A549 (cell line): ENCODE results near the gene SFI1. TPM values are rescaled to one million over a fixed set of nuclear protein-coding genes. Genes with fewer than 3 reads are reported as not detected.

Experiments
- ATAC-seq, 2 experiments: fragments of 200-7000 bp in 1 of 2; fragments of >200 bp in 1 of 2; cut with Nextera tagmentation in 1 of 2; cut with Tn5 transposase in 1 of 2; 3 replicates each; pipeline versions ENCODE4 v1.8.0 to v1.9.1; 2018 to 2020; ENCODE audit warnings: mild to moderate bottlenecking in 1 of 2, moderate library complexity in 1 of 2
- CTCF ChIA-PET: fragments of 300-600 bp; sonication (Branson Sonifier 250); formaldehyde crosslinking; extraction: SDS; loops from one replicate; lab custom pipeline; 2021; ENCODE audit warnings: antibody characterized with exemption, inconsistent platforms; lab: Yijun Ruan, JAX
- POLR2A ChIA-PET: fragments of 350-600 bp; formaldehyde crosslinking; extraction: SDS; loops from one replicate; lab custom pipeline; 2021; ENCODE audit warnings: antibody characterized with exemption, inconsistent platforms; lab: Yijun Ruan, JAX
- DNase-seq, 2 experiments: peaks; one replicate each; pipeline versions ENCODE4 v3.0.0 to v3.0.0-alpha.2; 2011 to 2016; ENCODE audit warnings: low read depth in 1 of 2, low spot score in 1 of 2
- FAIRE-seq: peaks from 2 replicates; lab custom pipeline; 2011; peaks lifted over from hg19 to GRCh38; lab: Jason Lieb, UNC
- H3K27ac ChIP-seq, 2 experiments: fragments of >200 bp; sonication (Bioruptor Twin); formaldehyde crosslinking; 3 replicates each; pipeline ENCODE4 v1.5.1; 2016 to 2017
- H3K4me1 ChIP-seq: fragments of >200 bp; sonication (Bioruptor Twin); formaldehyde crosslinking; 3 replicates; pipeline ENCODE4 v1.6.1; 2016
- H3K4me2 ChIP-seq: fragments of >200 bp; sonication (Bioruptor Twin); formaldehyde crosslinking; 3 replicates; pipeline ENCODE4 v1.6.1; 2016
- H3K4me3 ChIP-seq: fragments of >200 bp; sonication (Bioruptor Twin); formaldehyde crosslinking; 3 replicates; pipeline ENCODE4 v1.5.1; 2016
- H3K9me3 ChIP-seq: fragments of >200 bp; sonication (Bioruptor Twin); formaldehyde crosslinking; 3 replicates; pipeline ENCODE4 v1.6.1; 2016
- ATOH8 ChIP-seq: fragments of 250-450 bp; sonication (Bioruptor Pico); IDR thresholded peaks from 2 replicates; pipeline ENCODE4 v1.5.0; 2020; ENCODE audit warnings: low read depth, mild to moderate bottlenecking, moderate library complexity
- CBX2 ChIP-seq: fragments of 200-600 bp; sonication (generic); IDR thresholded peaks from 2 replicates; pipeline ENCODE4 v1.6.1; 2016; ENCODE audit warnings: low read depth, mild to moderate bottlenecking, borderline replicate concordance
- CHD2 ChIP-seq: fragments of 150-350 bp; IDR thresholded peaks from 2 replicates; pipeline ENCODE4 v1.6.1; 2014; ENCODE audit warnings: low read length; ENCODE audit not compliant: partially characterized antibody
- E2F6 ChIP-seq: IDR thresholded peaks from 2 replicates; pipeline ENCODE4 v1.6.1; 2012; ENCODE audit warnings: low read depth, borderline replicate concordance
- ESRRA ChIP-seq: fragments of 150-350 bp; IDR thresholded peaks from 2 replicates; pipeline ENCODE4 v1.6.1; 2014; ENCODE audit warnings: mild to moderate bottlenecking, low read length, borderline replicate concordance
- GATA3 ChIP-seq: IDR thresholded peaks from 2 replicates; pipeline ENCODE4 v1.6.1; 2012; ENCODE audit warnings: borderline replicate concordance
- HDAC2 ChIP-seq: fragments of 200-600 bp; sonication (generic); IDR thresholded peaks from 2 replicates; pipeline ENCODE4 v1.6.1; 2016
- HMGXB4 ChIP-seq: fragments of 250-450 bp; sonication (Bioruptor Pico); IDR thresholded peaks from 2 replicates; pipeline ENCODE4 v1.5.0; 2021; ENCODE audit warnings: mild to moderate bottlenecking, moderate library complexity, borderline replicate concordance
- HOXA7 ChIP-seq: fragments of 250-450 bp; sonication (Bioruptor Pico); IDR thresholded peaks from 2 replicates; pipeline ENCODE4 v1.5.0; 2020; ENCODE audit warnings: mild to moderate bottlenecking, moderate library complexity
- HOXB5 ChIP-seq: fragments of 250-450 bp; sonication (Bioruptor Pico); IDR thresholded peaks from 2 replicates; pipeline ENCODE4 v1.5.0; 2020; ENCODE audit warnings: mild to moderate bottlenecking, moderate library complexity
- JUN ChIP-seq, 2 experiments: fragments of >200 bp; sonication (Bioruptor Twin); formaldehyde crosslinking; IDR thresholded peaks; 2 replicates in 1 of 2; 3 replicates in 1 of 2; pipeline ENCODE4 v1.6.1; 2016 to 2017
- JUNB ChIP-seq: fragments of >200 bp; sonication (Bioruptor Twin); formaldehyde crosslinking; IDR thresholded peaks from 2 replicates; pipeline ENCODE4 v1.6.1; 2016
- KDM1A ChIP-seq: fragments of 200-600 bp; sonication (generic); IDR thresholded peaks from 2 replicates; pipeline ENCODE4 v1.6.1; 2016; ENCODE audit warnings: low read depth, mild to moderate bottlenecking
- MAFK ChIP-seq: fragments of 450-650 bp; IDR thresholded peaks from 2 replicates; pipeline ENCODE4 v1.6.1; 2014; ENCODE audit not compliant: partially characterized antibody
- MAX ChIP-seq: IDR thresholded peaks from 2 replicates; pipeline ENCODE4 v1.6.1; 2012
- MAZ ChIP-seq: fragments of 150-350 bp; IDR thresholded peaks from 2 replicates; pipeline ENCODE4 v1.6.1; 2014; ENCODE audit warnings: antibody characterized with exemption, low read depth, low read length, borderline replicate concordance
- NR3C1 ChIP-seq: fragments of >200 bp; sonication (Bioruptor Twin); formaldehyde crosslinking; IDR thresholded peaks from 3 replicates; pipeline ENCODE4 v1.6.1; 2017
- PHF8 ChIP-seq: fragments of 200-600 bp; sonication (generic); IDR thresholded peaks from 2 replicates; pipeline ENCODE4 v1.6.1; 2016; ENCODE audit warnings: low read depth, mild to moderate bottlenecking, antibody characterized with exemption, moderate library complexity, borderline replicate concordance
- POLR2AphosphoS2 ChIP-seq: conservative IDR thresholded peaks from 2 replicates; pipeline ENCODE4 v1.6.1; 2012; ENCODE audit warnings: low read length, improper control_type of control experiment, inconsistent platforms
- RAD21 ChIP-seq, 2 experiments: fragments of >200 bp in 1 of 2; sonication (Bioruptor Twin) in 1 of 2; formaldehyde crosslinking in 1 of 2; IDR thresholded peaks in 1 of 2; conservative IDR thresholded peaks in 1 of 2; 2 replicates in 1 of 2; 3 replicates in 1 of 2; pipeline ENCODE4 v1.6.1; 2012 to 2018; ENCODE audit warnings: inconsistent platforms in 1 of 2
- RCOR1 ChIP-seq: fragments of 150-350 bp; IDR thresholded peaks from 2 replicates; pipeline ENCODE4 v1.6.1; 2014; ENCODE audit warnings: antibody characterized with exemption, low read length, low read depth
- RFX5 ChIP-seq: fragments of 450-650 bp; IDR thresholded peaks from 2 replicates; pipeline ENCODE4 v1.7.1; 2014; ENCODE audit warnings: antibody characterized with exemption, mild to moderate bottlenecking, moderate library complexity
- SMC3 ChIP-seq: fragments of >200 bp; sonication (Bioruptor Twin); formaldehyde crosslinking; IDR thresholded peaks from 3 replicates; pipeline ENCODE4 v1.6.1; 2018; ENCODE audit warnings: inconsistent platforms
- TP53 ChIP-seq: fragments of 250-450 bp; sonication (Bioruptor Pico); IDR thresholded peaks from 2 replicates; pipeline ENCODE4 v1.5.0; 2021; ENCODE audit warnings: mild to moderate bottlenecking, moderate library complexity
- ZFP36 ChIP-seq: fragments of 450-650 bp; IDR thresholded peaks from 2 replicates; pipeline ENCODE4 v1.6.1; 2014; ENCODE audit warnings: borderline replicate concordance; ENCODE audit not compliant: partially characterized antibody
- ZNF302 ChIP-seq: fragments of 250-450 bp; sonication (Bioruptor Pico); IDR thresholded peaks from 2 replicates; pipeline ENCODE4 v1.9.0; 2021; ENCODE audit warnings: inconsistent platforms, mild to moderate bottlenecking, moderate library complexity
- WGBS: methylation state at CpG from one replicate; pipeline ENCODE4 v1.1.6; 2017; ENCODE audit errors: missing lambda C conversion rate; 5-methylcytosine and 5-hydroxymethylcytosine counted together
- polyA plus RNA-seq, 4 experiments: library from polyadenylated mRNA; depleted of rRNA in 3 of 4; stranded (reverse); fragments of >200 nt; fragmentation: RNase III in 1 of 4; extraction: RNeasy Plus Mini Kit Qiagen cat#74134 plus additional on column Dnase treatment in 1 of 4; gene quantifications; 2 replicates in 3 of 4; 3 replicates in 1 of 4; pipeline ENCODE4 v1.2.3, GENCODE V29; 2011 to 2017

Gene SFI1
- polyA plus RNA-seq, 2 of the 4 experiments (the other 2 are of a cell fraction) = 6.8 to 17.9 TPM

GRCh38 chr22:31496007-31496734 is at the start of gene SFI1 (continued):
- TF ChIP-seq HMGXB4 (CRISPR knock-in tag) = no peak
- TF ChIP-seq MAFK = no peak
- TF ChIP-seq RAD21 (conservative IDR thresholded peaks at IDR 0.05 in 1 of 2, IDR thresholded peaks at IDR 0.05 in 1 of 2) = no peak
- TF ChIP-seq E2F6 = peak; percentile 28; the same call in 1 of the 2 replicates
- no peak for TF ChIP-seq ATOH8 (CRISPR knock-in tag)
- no peak for TF ChIP-seq HOXA7 (CRISPR knock-in tag)
- TF ChIP-seq KDM1A = no peak
- TF ChIP-seq RCOR1 = no peak
- no peak for TF ChIP-seq ZNF302
- peak; percentile 26; the same call in 1 of the 2 replicates for TF ChIP-seq PHF8
- TF ChIP-seq MAZ = no peak
- TF ChIP-seq JUN (IDR thresholded peaks at IDR 0.05) = peak; percentile 55 to 60; a peak in 2 of 5 replicates
- TF ChIP-seq MAX = peak; percentile 81
- no peak for TF ChIP-seq ZFP36
- TF ChIP-seq TP53 = no peak

GRCh38 chr22:31446767-31447166 is 49.6 kb upstream of the SFI1 start:
- ATAC-seq = no peak
- H3K4me1 ChIP-seq = no peaks in the 10 kb centered on the region
- no peak overlapping the region for H3K27ac ChIP-seq
- 90% methylated on average over 2 of the region's 2 CpGs for WGBS
- CTCF ChIA-PET = interaction anchor here (0.7 to 1.2 kb wide), 2 partner anchors 10 to 13 kb away, joined by 3 to 4 read pairs; no protein-coding TSS in a partner anchor
- no peak overlapping the region for H3K4me3 ChIP-seq
- POLR2A ChIA-PET = no interaction called here
- no peak for FAIRE-seq
- no peak overlapping the region for H3K4me2 ChIP-seq
- no peak for DNase-seq
- H3K9me3 ChIP-seq = no peaks in the 10 kb centered on the region
- peak; percentile 92 for TF ChIP-seq MAFK
- TF ChIP-seq ESRRA = no peak

- CTCF ChIA-PET = interaction anchor here (1.2 to 1.7 kb wide), 2 partner anchors 10 to 12 kb away, joined by 4 read pairs; no protein-coding TSS in a partner anchor
- no peak for FAIRE-seq
- 98% methylated on average over 3 of the region's 3 CpGs for WGBS
Observed at GRCh38 chr22:31447337-31447736, 49.0 kb upstream of the SFI1 start.

More at GRCh38 chr22:31447337-31447736, 49.0 kb upstream of the SFI1 start:
- Histone ChIP-seq H3K4me1 (no peaks in the 10 kb centered on the region), H3K4me3 (no peak overlapping the region), H3K9me3 (no peaks in the 10 kb centered on the region), H3K4me2 (no peak overlapping the region), H3K27ac (no peak overlapping the region)
- no peak for TF ChIP-seq GATA3
- TF ChIP-seq TP53 = no peak
- TF ChIP-seq MAFK = no peak
- no peak for TF ChIP-seq NR3C1
- TF ChIP-seq SMC3 = no peak
- no peak for TF ChIP-seq RCOR1
- TF ChIP-seq HDAC2 = no peak
- TF ChIP-seq JUNB = no peak
- TF ChIP-seq CHD2 = no peak
- no peak for TF ChIP-seq RFX5
- TF ChIP-seq HOXB5 = no peak
- no peak for TF ChIP-seq CBX2
- TF ChIP-seq POLR2AphosphoS2 = no peak
- no peak for TF ChIP-seq RAD21 (conservative IDR thresholded peaks at IDR 0.05 in 1 of 2, IDR thresholded peaks at IDR 0.05 in 1 of 2)
- TF ChIP-seq ZFP36 = no peak
- DNase-seq (no peak), ATAC-seq (no peak)
- POLR2A ChIA-PET = no interaction called here
